Mammary epithelial cell (primary cell): ENCODE results near the gene HPSE2.

Experiments
- EZH2 ChIP-seq: IDR thresholded peaks from 2 replicates; pipeline ENCODE4 v1.6.1; 2012; ENCODE audit warnings: low read length, inconsistent platforms, borderline replicate concordance
- TF ChIP-seq, protein P1 (sequence below), 2 donors: IDR thresholded peaks in 1 of 2; conservative IDR thresholded peaks in 1 of 2; 2 replicates each; pipeline ENCODE4 v1.5.1; 2011 to 2012; ENCODE audit warnings: inconsistent platforms in 2 of 2, low read length in 2 of 2, mild to moderate bottlenecking in 2 of 2, control low read depth in 1 of 2, low read depth in 1 of 2; ENCODE audit not compliant: insufficient read depth in 1 of 2; ENCODE audit errors: extremely low read depth in 1 of 2

DNA sequence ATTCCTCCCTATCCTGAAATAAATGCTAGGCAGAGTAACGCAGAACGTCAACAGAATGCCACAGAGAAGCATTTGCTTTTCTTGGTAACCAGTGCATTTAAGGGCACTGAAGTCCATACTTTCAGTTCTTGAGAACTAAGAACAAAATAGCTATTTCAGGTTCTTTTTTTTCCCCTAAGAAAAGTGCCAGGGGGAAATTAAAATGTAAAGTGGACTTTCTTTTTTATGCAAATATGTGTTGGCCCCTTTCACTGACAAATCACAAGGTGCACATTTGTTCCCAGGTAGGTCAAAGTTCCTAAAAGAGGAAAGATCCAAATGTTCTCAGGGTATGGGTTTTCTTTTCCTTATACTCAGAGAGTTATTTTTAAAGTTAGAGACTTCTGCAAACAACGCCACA is 151.5 kb downstream of the HPSE2 start:
- TF ChIP-seq, protein P1, sequence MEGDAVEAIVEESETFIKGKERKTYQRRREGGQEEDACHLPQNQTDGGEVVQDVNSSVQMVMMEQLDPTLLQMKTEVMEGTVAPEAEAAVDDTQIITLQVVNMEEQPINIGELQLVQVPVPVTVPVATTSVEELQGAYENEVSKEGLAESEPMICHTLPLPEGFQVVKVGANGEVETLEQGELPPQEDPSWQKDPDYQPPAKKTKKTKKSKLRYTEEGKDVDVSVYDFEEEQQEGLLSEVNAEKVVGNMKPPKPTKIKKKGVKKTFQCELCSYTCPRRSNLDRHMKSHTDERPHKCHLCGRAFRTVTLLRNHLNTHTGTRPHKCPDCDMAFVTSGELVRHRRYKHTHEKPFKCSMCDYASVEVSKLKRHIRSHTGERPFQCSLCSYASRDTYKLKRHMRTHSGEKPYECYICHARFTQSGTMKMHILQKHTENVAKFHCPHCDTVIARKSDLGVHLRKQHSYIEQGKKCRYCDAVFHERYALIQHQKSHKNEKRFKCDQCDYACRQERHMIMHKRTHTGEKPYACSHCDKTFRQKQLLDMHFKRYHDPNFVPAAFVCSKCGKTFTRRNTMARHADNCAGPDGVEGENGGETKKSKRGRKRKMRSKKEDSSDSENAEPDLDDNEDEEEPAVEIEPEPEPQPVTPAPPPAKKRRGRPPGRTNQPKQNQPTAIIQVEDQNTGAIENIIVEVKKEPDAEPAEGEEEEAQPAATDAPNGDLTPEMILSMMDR (conservative IDR thresholded peaks at IDR 0.05 in 1 of 2, IDR thresholded peaks at IDR 0.05 in 1 of 2; ENCODE audit: extremely low read depth in 1 of 2, insufficient read depth in 1 of 2, low read depth in 1 of 2, low read length in 2 of 2): no peak
- TF ChIP-seq EZH2: no peak
